PC-3 (cell line): ENCODE measurements around the gene CFAP47. TPM values are rescaled to one million over a fixed set of nuclear protein-coding genes. Genes with fewer than 3 reads are reported as not detected.

Source experiments
- ATAC-seq: fragments of 200-7000 bp; cut with Tn5 transposase; 2 replicates; pipeline ENCODE4 v1.9.1; 2020; ENCODE audit warnings: mild to moderate bottlenecking, moderate library complexity
- BruUV-seq: library from RNA; stranded (reverse); fragments of 400-500 nt; replicated peaks from 2 replicates; lab custom pipeline; 2021; lab: Mats Ljungman, UMichigan
- CTCF ChIA-PET: fragments of 300-600 bp; sonication (Branson Sonifier 250); formaldehyde crosslinking; loops from one replicate; lab custom pipeline; 2022; ENCODE audit warnings: antibody characterized with exemption; lab: Charles Lee
- POLR2A ChIA-PET: fragments of 300-600 bp; sonication (Branson Sonifier 250); formaldehyde crosslinking; loops from one replicate; lab custom pipeline; 2022; ENCODE audit warnings: antibody characterized with exemption; ENCODE audit not compliant: unreplicated experiment; lab: Charles Lee
- DNase-seq: peaks from one replicate; pipeline ENCODE4 v3.0.0-alpha.2; 2015
- H2AFZ ChIP-seq: fragments of 300-600 bp; sonication (generic); 2 replicates; pipeline ENCODE4 v1.6.0; 2016; ENCODE audit warnings: antibody characterized with exemption, low read length
- H3F3A ChIP-seq: fragments of 300-600 bp; sonication (generic); one replicate; pipeline ENCODE4 v1.6.0; 2017; ENCODE audit warnings: antibody characterized with exemption, low read length, control low read depth, mild to moderate bottlenecking; ENCODE audit not compliant: unreplicated experiment
- H3K27ac ChIP-seq: fragments of 300-600 bp; sonication (generic); 2 replicates; pipeline ENCODE4 v1.5.1; 2016; ENCODE audit warnings: mild to moderate bottlenecking, low read length
- H3K27me3 ChIP-seq: fragments of 300-600 bp; sonication (generic); 2 replicates; pipeline ENCODE4 v1.6.1; 2016; ENCODE audit warnings: low read length, mixed read lengths
- H3K36me3 ChIP-seq: fragments of 300-600 bp; sonication (generic); 2 replicates; pipeline ENCODE4 v1.6.1; 2016; ENCODE audit warnings: low read depth, mixed run types, low read length, mixed read lengths
- H3K4me1 ChIP-seq: fragments of 300-600 bp; sonication (generic); 2 replicates; pipeline ENCODE4 v1.5.1; 2016; ENCODE audit warnings: low read length; ENCODE audit not compliant: insufficient read depth
- H3K4me2 ChIP-seq: fragments of 300-600 bp; sonication (generic); 2 replicates; pipeline ENCODE4 v1.6.0; 2016; ENCODE audit warnings: low read length
- H3K4me3 ChIP-seq: fragments of 300-600 bp; sonication (generic); 2 replicates; pipeline ENCODE4 v1.5.1; 2016; ENCODE audit warnings: mild to moderate bottlenecking, low read length, mixed read lengths
- H3K79me2 ChIP-seq: fragments of 300-600 bp; sonication (generic); 2 replicates; pipeline ENCODE4 v1.6.1; 2017; ENCODE audit warnings: low read length, mixed read lengths
- H3K9ac ChIP-seq: fragments of 300-600 bp; sonication (generic); 2 replicates; pipeline ENCODE4 v1.6.0; 2016; ENCODE audit warnings: mild to moderate bottlenecking, low read length
- H3K9me2 ChIP-seq: fragments of 300-600 bp; sonication (generic); replicated peaks from 2 replicates; pipeline ENCODE4 v1.6.1; 2016; ENCODE audit warnings: mixed run types, low read length, mixed read lengths
- H3K9me3 ChIP-seq: fragments of 300-600 bp; sonication (generic); 2 replicates; pipeline ENCODE4 v1.6.1; 2016; ENCODE audit warnings: low read length, mixed read lengths
- H4K20me1 ChIP-seq: fragments of 300-600 bp; sonication (generic); 2 replicates; pipeline ENCODE4 v1.6.1; 2016; ENCODE audit warnings: low read length, mixed read lengths
- CTCF ChIP-seq: fragments of 300-600 bp; sonication (generic); conservative IDR thresholded peaks from 2 replicates; pipeline ENCODE4 v1.5.1; 2017; ENCODE audit warnings: antibody characterized with exemption, low read depth, mild to moderate bottlenecking, low read length
- EZH2 ChIP-seq: fragments of 300-600 bp; sonication (generic); IDR thresholded peaks from one replicate; pipeline ENCODE4 v1.6.1; 2017; ENCODE audit warnings: antibody characterized with exemption, mild to moderate bottlenecking, low read length; ENCODE audit not compliant: unreplicated experiment
- EZH2phosphoT487 ChIP-seq: fragments of 300-600 bp; sonication (generic); IDR thresholded peaks from 2 replicates; pipeline ENCODE4 v1.6.1; 2018; ENCODE audit warnings: mild to moderate bottlenecking, antibody characterized with exemption, low read length, borderline replicate concordance
- intact Hi-C: fragments of 100-400 bp; cut with micrococcal nuclease; formaldehyde crosslinking; loops from 2 replicates; pipeline ENCODE4 v1.9.0; 2023
- total RNA-seq: library from RNA; depleted of rRNA; stranded (reverse); fragments of >200 nt; gene quantifications from 2 replicates; pipeline ENCODE4 v1.2.3, GENCODE V29; 2014

CFAP47 gene
- total RNA-seq, 1 experiment from 2014 or later = not detected

GRCh38 chrX:36314303-36314702 is 394.8 kb downstream of the CFAP47 start:
- ChIA-PET CTCF (no interaction called here), POLR2A (no interaction called here)
- Histone ChIP-seq H4K20me1 (no peaks in the 10 kb centered on the region), H3K27ac (no peak overlapping the region), H3K36me3 (no peaks in the 10 kb centered on the region), H3K4me3 (no peak overlapping the region), H3K9ac (no peak overlapping the region), H3K79me2 (no peaks in the 10 kb centered on the region), H3K4me2 (no peak overlapping the region), H3K27me3 (no peaks in the 10 kb centered on the region), H3K4me1 (no peaks in the 10 kb centered on the region), H3K9me2 (no peaks in the 10 kb centered on the region), H3K9me3 (no peaks in the 10 kb centered on the region), H2AFZ (no peak overlapping the region), H3F3A (no peaks in the 10 kb centered on the region)
- intact Hi-C loops = no loop called here
- TF ChIP-seq EZH2phosphoT487 (no peak), EZH2 (no peak), CTCF (no peak)
- no TSS peak for BruUV-seq
- ATAC-seq (no peak), DNase-seq (no peak)

GRCh38 chrX:36334572-36334971 is 415.0 kb downstream of the CFAP47 start:
- CTCF ChIA-PET = no interaction called here
- TF ChIP-seq EZH2phosphoT487 = no peak
- TF ChIP-seq EZH2 = no peak
- no peak for TF ChIP-seq CTCF
- Histone ChIP-seq H3K4me2 (no peak overlapping the region), H3K9ac (no peak overlapping the region), H3K4me3 (no peak overlapping the region), H3K79me2 (no peaks in the 10 kb centered on the region), H3K27me3 (no peaks in the 10 kb centered on the region), H4K20me1 (no peaks in the 10 kb centered on the region), H3K36me3 (no peaks in the 10 kb centered on the region), H3K9me2 (no peaks in the 10 kb centered on the region), H3K4me1 (no peaks in the 10 kb centered on the region), H2AFZ (no peak overlapping the region), H3K27ac (no peak overlapping the region), H3F3A (no peaks in the 10 kb centered on the region), H3K9me3 (no peaks in the 10 kb centered on the region)
- ATAC-seq = no peak
- BruUV-seq = no TSS peak
- DNase-seq = peak; percentile 3
- POLR2A ChIA-PET = no interaction called here
- intact Hi-C loops = no loop called here

- ATAC-seq = no peak
- Histone ChIP-seq H3K27me3 (no peaks in the 10 kb centered on the region), H3K79me2 (no peaks in the 10 kb centered on the region), H3K9me2 (no peaks in the 10 kb centered on the region), H3K27ac (no peak overlapping the region), H3F3A (no peaks in the 10 kb centered on the region), H3K9ac (no peak overlapping the region), H2AFZ (no peak overlapping the region), H3K9me3 (no peaks in the 10 kb centered on the region), H3K4me3 (no peak overlapping the region), H3K36me3 (no peaks in the 10 kb centered on the region), H4K20me1 (no peaks in the 10 kb centered on the region), H3K4me1 (no peaks in the 10 kb centered on the region), H3K4me2 (no peak overlapping the region)
- TF ChIP-seq EZH2phosphoT487 (no peak), CTCF (no peak), EZH2 (no peak)
- no TSS peak for BruUV-seq
- ChIA-PET POLR2A (no interaction called here), CTCF (no interaction called here)
- no peak for DNase-seq
- intact Hi-C loops = no loop called here
Observed at GRCh38 chrX:36336751-36337150, 417.2 kb downstream of the CFAP47 start.
